Endothelial cell of hepatic sinusoid (primary cell): ENCODE results near the gene TTK.
"Not testable (repeated sequence)": the region's sequence is repeated elsewhere in the genome, so short reads cannot be mapped to it uniquely, and the experiment has no call there.

Experiments
- in situ Hi-C: cut with HindIII; loops from 2 replicates; pipeline ENCODE4 v1.10.0; 2017; ENCODE audit warnings: low sequenced_read_pairs

The TTK gene

DNA sequence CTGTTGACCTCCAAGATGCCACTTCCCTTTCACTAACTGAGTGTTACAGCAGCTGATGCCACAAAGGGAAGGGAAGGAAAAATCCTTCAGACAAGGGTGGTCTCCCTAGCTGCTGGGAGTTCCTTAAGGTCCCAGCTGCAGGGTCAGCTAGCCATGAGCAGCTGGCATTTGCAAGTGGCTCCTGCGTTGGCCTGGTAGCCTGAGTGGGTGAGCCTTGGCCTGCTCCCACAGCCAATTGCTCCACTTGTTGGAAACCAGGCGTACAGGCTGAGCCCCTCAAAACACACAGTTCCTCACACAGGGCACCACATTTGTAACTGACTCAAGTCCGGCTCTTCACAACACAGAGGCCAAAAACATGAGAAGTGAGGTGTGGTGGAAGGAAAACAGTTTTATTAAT is 16.7 kb downstream of the TTK start:
- in situ Hi-C loops, result no loop called here

- in situ Hi-C loops, result no loop called here
Measured at GRCh38 chr6:80021591-80021990, 17.1 kb downstream of the TTK start.

DNA sequence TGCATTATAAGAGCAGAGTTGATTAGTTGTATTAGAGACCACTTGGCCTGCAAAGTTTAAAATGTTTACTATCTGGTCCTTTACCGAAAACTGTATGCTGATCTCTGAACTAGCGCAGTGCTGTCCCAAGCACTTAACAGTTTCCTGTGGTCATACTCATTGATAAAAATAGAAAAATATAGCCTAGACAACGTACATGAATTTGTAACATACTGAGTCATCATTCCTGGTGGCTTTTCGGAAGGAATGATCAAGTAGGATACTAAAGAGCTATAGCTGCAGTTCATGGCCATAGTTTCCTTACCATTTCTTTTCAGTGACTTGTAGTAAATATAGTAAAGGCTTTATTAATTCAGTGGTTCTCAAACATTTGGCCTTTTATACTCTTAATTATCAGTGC is 18.4 kb downstream of the TTK start:
- in situ Hi-C loops, result no loop called here

GRCh38 chr6:80028589-80028988 is 24.1 kb downstream of the TTK start:
- in situ Hi-C loops, result no loop called here

GRCh38 chr6:80029470-80029869 is 25.0 kb downstream of the TTK start:
- in situ Hi-C loops, result no loop called here

DNA sequence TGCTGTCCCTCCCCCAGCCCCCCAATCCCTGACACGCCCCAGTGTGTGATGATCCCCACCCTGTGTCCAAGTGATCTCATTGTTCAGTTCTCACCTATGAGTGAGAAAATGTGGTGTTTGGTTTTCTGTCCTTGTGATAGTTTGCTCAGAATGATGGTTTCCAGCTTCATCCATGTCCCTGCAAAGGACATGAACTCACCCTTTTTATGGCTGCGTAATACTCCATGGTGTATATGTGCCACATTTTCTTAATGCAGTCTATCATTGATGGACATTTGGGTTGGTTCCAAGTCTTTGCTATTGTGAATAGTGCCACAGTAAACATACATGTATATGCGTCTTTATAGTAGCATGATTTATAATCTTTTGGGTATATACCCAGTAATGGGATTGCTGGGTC is 43.8 kb downstream of the TTK start:
- in situ Hi-C loops, result not testable (repeated sequence)

- in situ Hi-C loops, result no loop called here
Measured at GRCh38 chr6:80060774-80061173, 56.3 kb downstream of the TTK start.

DNA sequence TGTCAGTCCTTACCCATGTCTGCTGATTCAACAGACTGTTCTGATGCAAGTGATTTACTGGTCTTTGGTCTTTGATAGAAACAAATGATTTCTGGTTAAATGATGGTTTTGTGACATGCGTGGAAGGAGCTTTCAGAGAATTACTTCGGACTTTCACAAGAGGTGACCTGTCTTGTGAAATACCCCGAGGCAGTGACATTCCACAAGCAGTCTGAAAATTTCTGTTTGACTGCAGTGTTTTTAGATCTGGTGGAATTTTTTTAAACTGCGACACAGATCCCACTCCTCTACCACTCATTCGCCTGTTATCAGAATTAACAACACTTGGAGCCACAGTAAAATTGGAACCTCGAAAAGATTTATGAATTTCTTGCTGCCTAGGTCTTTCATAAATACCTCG is 63.7 kb downstream of the TTK start:
- in situ Hi-C loops, result not testable (repeated sequence)

DNA sequence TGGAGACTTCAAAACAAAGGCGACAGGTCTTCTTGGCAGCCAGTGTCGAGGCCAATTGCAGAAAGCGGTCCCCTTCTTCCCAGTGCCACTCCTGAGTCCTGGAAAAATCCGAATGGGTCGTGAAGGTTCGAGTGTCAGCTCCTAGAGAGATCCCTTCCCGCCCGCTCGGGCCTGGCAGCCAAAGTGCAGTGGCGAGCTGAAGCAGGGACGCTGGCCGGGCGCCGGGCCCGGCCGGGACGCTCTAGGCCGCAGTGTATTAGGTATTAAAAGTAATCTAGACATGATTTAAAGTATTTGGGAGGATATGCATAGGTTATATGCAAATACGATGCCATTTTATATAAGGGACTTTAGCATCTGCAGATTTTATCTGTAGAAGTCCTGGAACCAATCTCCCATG is 66.0 kb downstream of the TTK start:
- in situ Hi-C loops, result not testable (repeated sequence)

DNA sequence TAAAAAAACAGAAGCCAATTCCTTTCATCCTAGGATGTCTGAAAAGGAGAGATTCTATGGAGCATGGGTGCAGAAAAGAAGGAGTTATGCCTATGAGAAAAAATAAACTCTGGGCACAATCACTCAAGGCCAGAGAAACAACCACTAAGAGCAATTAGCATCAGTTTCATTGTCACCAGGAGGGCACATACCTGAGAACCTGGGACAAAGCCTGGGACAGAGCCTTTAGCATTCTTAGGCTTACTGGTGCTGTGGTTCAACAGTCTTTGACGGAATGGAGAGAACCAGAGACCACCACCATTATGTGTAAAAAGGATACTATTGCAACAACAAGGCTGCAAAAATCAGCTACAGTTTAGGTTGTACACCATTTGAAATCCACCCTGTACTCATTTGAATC is 72.6 kb downstream of the TTK start:
- in situ Hi-C loops, result no loop called here

DNA sequence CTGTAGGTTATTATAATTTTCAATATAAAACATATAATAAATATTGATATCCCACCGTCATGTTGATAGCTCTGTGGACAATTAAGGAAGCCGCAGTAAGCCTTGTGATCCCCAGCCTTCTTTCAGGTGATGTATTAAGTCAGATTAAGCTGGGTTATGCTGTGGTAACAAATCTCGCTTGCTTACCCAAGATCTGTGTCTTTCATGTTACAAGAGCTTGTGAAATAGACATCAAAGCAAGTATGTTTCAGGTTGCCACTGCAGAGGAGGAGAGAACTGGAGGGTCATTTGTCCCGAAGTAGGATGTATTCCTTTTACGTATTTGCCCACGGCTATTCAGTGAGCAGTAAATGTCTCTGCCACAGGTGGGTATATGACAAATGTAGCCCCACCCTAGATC is 84.2 kb downstream of the TTK start:
- in situ Hi-C loops, result loop anchor here (5.0 kb wide), 1 partner anchor 99 kb away; no protein-coding TSS in a partner anchor

DNA sequence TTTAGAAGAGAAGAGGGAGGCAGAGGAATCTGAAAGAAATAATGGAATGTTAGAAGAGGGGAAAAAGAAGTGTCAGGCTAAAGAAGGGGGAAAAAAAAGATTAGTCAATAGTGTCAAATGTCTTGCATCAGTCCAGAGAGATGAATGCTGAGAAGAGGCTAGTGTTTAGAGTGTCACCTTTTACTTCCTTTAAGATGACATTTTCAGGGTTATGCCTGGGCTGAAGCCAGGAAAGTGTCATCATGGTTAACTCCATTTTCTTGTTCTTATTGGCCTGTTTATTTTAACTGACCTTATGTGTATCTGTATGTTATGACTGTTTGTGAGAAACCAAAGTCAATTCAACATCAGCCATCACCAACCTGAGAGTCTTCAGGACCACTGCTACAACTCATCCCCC is 87.1 kb downstream of the TTK start:
- in situ Hi-C loops, result no loop called here
